Glomerular visceral epithelial cell (primary cell): ENCODE data around the gene GJB6.

Source experiments
- DNase-seq: peaks from one replicate; pipeline ENCODE4 v3.0.0-alpha.2; 2016; ENCODE audit errors: extremely low spot score

The GJB6 gene

GRCh38 chr13:20188667-20189553 lies 43.2 kb downstream of the GJB6 start:
- DNase-seq: no peak

DNA sequence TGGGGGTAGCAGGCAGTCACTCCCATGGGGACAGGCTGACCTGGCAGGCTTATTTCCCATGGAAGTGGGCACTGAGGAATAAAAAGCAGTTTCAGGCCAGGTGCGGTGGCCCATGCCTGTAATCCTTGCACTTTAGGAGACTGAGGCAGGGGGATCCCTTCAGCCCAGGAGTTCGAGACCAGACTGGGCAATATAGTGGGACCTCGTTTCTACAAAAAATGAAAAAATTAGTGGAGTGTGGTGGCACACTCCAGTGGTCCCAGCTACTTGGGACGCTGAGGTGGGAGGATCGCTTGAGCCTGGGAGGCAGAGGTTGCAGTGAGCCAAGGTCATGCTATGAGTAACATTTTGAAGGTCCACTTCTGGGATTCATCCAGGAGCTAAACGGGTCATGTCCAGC lies 45.3 kb downstream of the GJB6 start:
- no peak for DNase-seq

DNA sequence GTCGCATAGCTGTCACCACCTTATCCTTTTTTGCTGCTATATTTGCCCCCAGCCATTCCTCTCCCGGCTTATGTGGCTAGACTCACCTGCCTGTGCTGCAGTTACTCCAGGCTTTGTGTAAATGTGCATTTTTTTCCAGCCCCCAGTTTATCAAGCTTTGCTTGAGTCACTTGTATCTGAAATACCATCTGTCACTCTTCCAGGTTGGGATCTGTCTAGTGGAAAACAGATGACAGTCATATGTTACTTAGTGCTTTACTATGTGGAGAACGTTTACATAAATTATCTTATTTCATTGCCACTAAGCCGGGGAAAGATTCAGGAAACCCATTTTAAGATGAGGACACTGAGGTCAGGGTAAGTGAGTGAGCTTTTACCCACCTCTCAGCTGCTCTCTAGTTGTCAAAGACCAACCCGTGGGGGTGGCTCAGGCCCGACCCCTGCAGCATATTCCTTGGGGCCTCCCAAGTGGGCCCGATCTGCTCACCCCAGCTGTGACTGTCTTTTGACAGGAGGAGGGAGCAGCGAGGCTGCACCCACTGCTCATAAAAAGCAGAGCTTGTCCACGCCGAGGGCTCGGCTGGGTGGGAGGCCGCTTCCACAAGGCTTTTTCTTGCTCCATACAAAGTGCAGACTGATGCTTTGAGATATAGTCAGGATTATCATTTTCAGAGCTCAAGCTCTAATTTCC lies 46.6 kb downstream of the GJB6 start:
- DNase-seq: no peak

GRCh38 chr13:20182231-20182846 lies 49.8 kb downstream of the GJB6 start:
- DNase-seq: peak; percentile 75

DNA sequence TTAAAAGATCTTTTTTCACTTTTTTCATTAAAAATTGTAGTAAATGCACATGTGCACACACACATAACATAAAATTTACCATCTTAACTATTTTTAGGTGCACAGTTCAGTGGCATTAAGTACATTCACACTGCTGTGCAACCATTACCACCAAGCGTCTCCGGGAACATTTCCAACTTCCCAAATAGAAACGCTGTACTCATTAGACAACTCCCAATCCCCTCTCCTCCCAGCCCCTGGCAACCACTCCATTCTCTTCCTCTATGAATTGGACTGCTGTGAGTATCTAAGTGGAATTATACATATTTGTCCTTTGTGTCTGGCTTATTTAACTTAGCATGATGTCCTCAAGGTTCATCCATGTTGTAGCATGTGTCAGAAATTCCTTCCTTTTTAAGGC lies 50.9 kb downstream of the GJB6 start:
- DNase-seq: no peak

DNA sequence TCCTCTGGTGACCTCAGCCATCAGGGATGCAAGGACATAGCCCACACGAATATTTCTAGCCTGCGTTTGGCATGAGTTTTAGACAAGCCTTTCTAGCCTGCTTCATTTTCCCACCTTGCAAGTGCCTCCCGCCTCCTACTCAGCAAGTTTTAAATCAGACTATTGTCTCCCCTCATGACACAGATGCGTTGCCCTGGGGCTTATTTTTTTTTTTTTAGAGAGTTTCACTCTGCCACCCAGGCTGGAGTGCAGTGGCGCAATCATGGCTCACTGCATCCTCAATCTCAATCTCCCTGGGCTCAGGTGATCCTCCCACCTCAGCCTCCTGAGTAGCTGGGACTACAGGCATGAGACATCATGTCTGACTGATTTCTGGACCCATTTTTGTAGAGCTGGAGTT lies 54.0 kb downstream of the GJB6 start:
- DNase-seq: no peak

DNA sequence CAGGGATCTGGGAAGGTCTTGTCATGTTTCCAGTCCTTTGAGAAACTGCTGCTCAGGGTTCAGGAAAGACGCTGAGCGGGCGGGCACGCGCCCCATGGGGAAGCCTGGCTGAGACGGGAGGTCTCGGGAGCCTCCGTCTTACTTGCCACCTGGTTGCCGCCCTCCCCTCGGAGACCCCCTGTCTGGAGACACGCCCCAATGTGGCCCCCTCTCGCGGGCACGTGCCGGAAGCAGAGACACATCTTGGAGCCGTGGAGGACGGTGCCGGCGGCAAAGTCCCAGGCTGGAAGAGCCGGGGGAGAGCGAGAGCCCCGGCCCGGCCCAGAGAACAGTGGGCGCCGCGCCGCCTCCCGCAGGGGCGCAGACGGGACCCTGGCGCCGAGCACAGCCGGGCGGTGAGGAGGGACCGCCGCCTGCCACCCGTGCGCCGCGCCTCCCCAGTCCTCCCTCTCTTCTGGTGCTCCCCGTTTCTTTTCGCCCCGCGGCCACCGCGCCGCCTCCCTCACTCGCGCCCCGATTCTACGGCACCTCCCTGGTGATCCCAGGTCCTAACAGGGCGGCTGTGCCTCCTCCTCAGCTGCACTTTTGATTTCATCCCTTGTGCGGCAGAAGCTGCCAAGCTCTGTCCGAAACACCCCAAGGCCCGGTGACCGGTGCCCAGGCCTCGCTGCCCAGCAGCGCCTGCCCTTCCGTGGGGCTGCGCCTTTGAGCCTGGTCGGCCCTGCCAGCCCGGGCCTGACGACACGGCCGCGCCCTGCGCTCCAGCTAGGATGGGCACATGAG lies 54.9 kb downstream of the GJB6 start:
- no peak for DNase-seq

DNA sequence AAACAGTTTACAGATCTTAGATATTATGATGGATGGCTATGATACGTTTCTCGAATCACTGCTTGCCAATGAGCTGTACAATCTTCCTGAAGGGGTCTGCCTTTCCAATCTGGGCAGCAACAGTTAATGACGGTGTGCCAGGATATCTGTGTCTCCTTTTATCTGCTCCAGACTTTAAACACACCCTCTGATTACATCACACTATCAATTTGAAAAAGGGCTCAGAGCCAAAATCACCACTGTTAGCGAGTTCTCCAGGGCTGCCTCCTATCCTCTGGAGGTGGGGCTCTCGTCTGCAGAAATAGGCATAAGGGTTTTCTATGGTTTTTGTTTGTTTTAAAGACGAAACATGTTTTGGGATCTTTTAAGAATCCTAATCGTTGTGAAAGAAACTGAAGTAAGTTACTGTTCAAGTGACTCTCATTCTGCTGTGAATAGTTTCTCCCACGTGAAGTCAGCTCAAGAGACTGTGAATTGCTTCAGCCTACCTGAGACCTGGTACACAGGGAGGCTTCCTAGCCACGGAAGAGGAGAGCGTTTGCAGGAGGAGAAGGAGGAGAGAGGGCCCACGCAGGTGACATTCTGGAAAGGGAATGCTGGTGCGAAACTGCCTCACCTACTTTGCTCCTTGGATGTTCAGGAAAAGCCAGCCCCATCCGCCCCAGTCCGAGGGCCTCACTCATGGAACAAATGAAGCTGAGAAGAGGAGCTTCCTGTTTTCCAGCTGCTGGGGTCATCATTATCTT lies 56.0 kb downstream of the GJB6 start:
- no peak for DNase-seq

GRCh38 chr13:20175406-20175794 lies 56.7 kb downstream of the GJB6 start:
- no peak for DNase-seq

- DNase-seq: peak; percentile 90
Observed at GRCh38 chr13:20174656-20175405, 57.3 kb downstream of the GJB6 start.

DNA sequence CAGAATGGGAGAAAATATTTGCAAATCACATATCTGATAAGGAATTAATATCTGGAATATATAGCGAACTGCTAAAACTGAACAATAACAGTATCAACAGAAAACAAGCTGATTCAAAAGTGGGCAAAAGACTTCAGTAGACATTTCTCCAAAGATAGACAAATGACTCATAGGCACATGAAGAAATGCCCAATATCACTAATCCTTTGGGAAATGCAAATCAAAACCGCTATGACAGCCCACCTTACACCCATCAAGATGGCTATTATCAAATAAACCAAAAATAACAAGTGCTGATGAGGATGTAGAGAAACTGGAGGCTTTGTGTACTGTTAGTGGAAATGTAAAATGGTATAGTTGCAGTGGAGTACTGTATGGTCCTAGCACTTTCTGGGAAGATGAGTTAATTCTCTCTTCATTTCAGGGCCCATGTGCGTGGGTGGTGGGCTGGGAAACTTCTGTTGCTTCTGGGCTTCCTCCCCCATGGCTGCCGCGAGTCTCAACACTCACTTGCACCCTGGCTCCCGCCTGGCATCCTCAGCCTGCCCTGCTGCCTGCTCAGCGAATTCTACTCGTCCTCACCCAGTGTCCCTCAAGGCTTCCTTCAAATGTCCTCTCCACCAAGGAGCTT lies 58.9 kb downstream of the GJB6 start:
- DNase-seq: no peak
